HEK293 (cell line): ENCODE results near the gene NARS2.

Experiments
- CTCF ChIA-PET: fragments of 350-600 bp; formaldehyde crosslinking; extraction: SDS; loops from one replicate; lab custom pipeline; 2021; ENCODE audit warnings: antibody characterized with exemption; lab: Yijun Ruan, JAX
- POLR2A ChIA-PET: fragments of 300-600 bp; formaldehyde crosslinking; extraction: SDS; loops from one replicate; lab custom pipeline; 2020; ENCODE audit warnings: antibody characterized with exemption, inconsistent platforms; lab: Yijun Ruan, JAX
- H3K27ac ChIP-seq: fragments of 200-500 bp; sonication (Bioruptor generic); 2 replicates; pipeline ENCODE4 v1.5.1; 2014; ENCODE audit warnings: low read depth, low read length, control low read depth, inconsistent platforms; ENCODE audit errors: extremely low read depth
- H3K36me3 ChIP-seq, 2 experiments: fragments of 200-500 bp in 1 of 2; sonication (Bioruptor generic) in 1 of 2; 1 replicate in 1 of 2; 2 replicates in 1 of 2; pipeline ENCODE4 v1.5.1; 2014 to 2017; ENCODE audit warnings: inconsistent platforms in 2 of 2, low read length in 2 of 2; ENCODE audit not compliant: control insufficient read depth in 2 of 2, insufficient read depth in 1 of 2
- H3K4me1 ChIP-seq: fragments of 200-500 bp; sonication (Bioruptor generic); 2 replicates; pipeline ENCODE4 v1.5.1; 2014; ENCODE audit warnings: mild to moderate bottlenecking, low read length, inconsistent platforms; ENCODE audit not compliant: control insufficient read depth, insufficient read depth
- H3K4me3 ChIP-seq: 2 replicates; pipeline ENCODE4 v1.5.1; 2011; ENCODE audit warnings: low read depth, mild to moderate bottlenecking, control low read depth, low read length, moderate library complexity
- H3K9me3 ChIP-seq: fragments of 200-500 bp; sonication (Bioruptor generic); 2 replicates; pipeline ENCODE4 v1.5.1; 2014; ENCODE audit warnings: low read depth, low read length, inconsistent platforms; ENCODE audit not compliant: control insufficient read depth, insufficient read depth
- BCL11A ChIP-seq: fragments of 450-650 bp; formaldehyde crosslinking; IDR thresholded peaks from 2 replicates; pipeline ENCODE4 v1.5.1; 2016; ENCODE audit warnings: low read depth, missing biosample characterization, missing genetic modification characterization
- ELK4 ChIP-seq: IDR thresholded peaks from 2 replicates; pipeline ENCODE4 v1.6.1; 2011; ENCODE audit warnings: mild to moderate bottlenecking, low read depth, low read length, borderline replicate concordance
- FEZF1 ChIP-seq: fragments of 450-650 bp; formaldehyde crosslinking; IDR thresholded peaks from 2 replicates; pipeline ENCODE4 v1.5.1; 2016; ENCODE audit warnings: missing biosample characterization, missing genetic modification characterization
- KLF1 ChIP-seq: fragments of 450-650 bp; formaldehyde crosslinking; IDR thresholded peaks from 2 replicates; pipeline ENCODE4 v1.5.1; 2016; ENCODE audit warnings: missing biosample characterization, missing genetic modification characterization
- KLF16 ChIP-seq: fragments of 450-650 bp; formaldehyde crosslinking; IDR thresholded peaks from 2 replicates; pipeline ENCODE4 v1.5.1; 2017; ENCODE audit warnings: missing biosample characterization, missing genetic modification characterization
- MEIS1 ChIP-seq: sonication (generic); formaldehyde crosslinking; IDR thresholded peaks from 2 replicates; pipeline ENCODE4 v1.8.1; 2022; ENCODE audit warnings: missing genetic modification reagents, mild to moderate bottlenecking, borderline replicate concordance
- SCRT1 ChIP-seq: fragments of 450-650 bp; formaldehyde crosslinking; IDR thresholded peaks from 2 replicates; pipeline ENCODE4 v1.5.1; 2016; ENCODE audit warnings: missing biosample characterization, missing genetic modification characterization, borderline replicate concordance
- SP3 ChIP-seq: fragments of 450-650 bp; formaldehyde crosslinking; IDR thresholded peaks from 2 replicates; pipeline ENCODE4 v1.5.1; 2016; ENCODE audit warnings: missing biosample characterization, missing genetic modification characterization
- SP7 ChIP-seq: fragments of 450-650 bp; formaldehyde crosslinking; IDR thresholded peaks from 2 replicates; pipeline ENCODE4 v1.5.1; 2016; ENCODE audit warnings: missing biosample characterization, missing genetic modification characterization
- YY1 ChIP-seq: fragments of 450-650 bp; formaldehyde crosslinking; IDR thresholded peaks from 2 replicates; pipeline ENCODE4 v1.5.1; 2018; ENCODE audit warnings: missing biosample characterization, missing genetic modification characterization
- YY2 ChIP-seq: fragments of 450-650 bp; formaldehyde crosslinking; IDR thresholded peaks from 2 replicates; pipeline ENCODE4 v1.5.1; 2016; ENCODE audit warnings: missing biosample characterization, missing genetic modification characterization
- ZBTB17 ChIP-seq: fragments of 450-650 bp; formaldehyde crosslinking; IDR thresholded peaks from 2 replicates; pipeline ENCODE4 v1.5.1; 2016; ENCODE audit warnings: missing biosample characterization, missing genetic modification characterization
- ZNF121 ChIP-seq: fragments of 450-650 bp; formaldehyde crosslinking; IDR thresholded peaks from 2 replicates; pipeline ENCODE4 v1.5.1; 2016; ENCODE audit warnings: missing biosample characterization, missing genetic modification characterization
- ZNF140 ChIP-seq: fragments of 450-650 bp; formaldehyde crosslinking; IDR thresholded peaks from 2 replicates; pipeline ENCODE4 v1.5.1; 2016; ENCODE audit warnings: missing biosample characterization, missing genetic modification characterization
- ZNF16 ChIP-seq: fragments of 450-650 bp; formaldehyde crosslinking; IDR thresholded peaks from 2 replicates; pipeline ENCODE4 v1.5.1; 2016; ENCODE audit warnings: low read depth, missing biosample characterization, missing genetic modification characterization
- ZNF174 ChIP-seq: fragments of 450-650 bp; formaldehyde crosslinking; IDR thresholded peaks from 2 replicates; pipeline ENCODE4 v1.5.0; 2017; ENCODE audit warnings: missing biosample characterization, mild to moderate bottlenecking, missing genetic modification characterization
- ZNF202 ChIP-seq: fragments of 450-650 bp; formaldehyde crosslinking; IDR thresholded peaks from 2 replicates; pipeline ENCODE4 v1.5.1; 2016; ENCODE audit warnings: missing biosample characterization, missing genetic modification characterization, borderline replicate concordance
- ZNF280D ChIP-seq: fragments of 450-650 bp; formaldehyde crosslinking; IDR thresholded peaks from 2 replicates; pipeline ENCODE4 v1.5.1; 2016; ENCODE audit warnings: missing biosample characterization, missing genetic modification characterization
- ZNF350 ChIP-seq: fragments of 450-650 bp; formaldehyde crosslinking; IDR thresholded peaks from 2 replicates; pipeline ENCODE4 v1.5.0; 2017; ENCODE audit warnings: missing biosample characterization, mild to moderate bottlenecking, missing genetic modification characterization
- ZNF48 ChIP-seq: fragments of 450-650 bp; formaldehyde crosslinking; IDR thresholded peaks from 2 replicates; pipeline ENCODE4 v1.5.1; 2016; ENCODE audit warnings: missing biosample characterization, missing genetic modification characterization
- ZNF558 ChIP-seq: fragments of 450-650 bp; formaldehyde crosslinking; IDR thresholded peaks from 2 replicates; pipeline ENCODE4 v1.5.1; 2016; ENCODE audit warnings: missing biosample characterization, missing genetic modification characterization
- ZNF677 ChIP-seq: fragments of 450-650 bp; IDR thresholded peaks from 2 replicates; pipeline ENCODE4 v1.5.0; 2018; ENCODE audit warnings: missing biosample characterization, mild to moderate bottlenecking, missing genetic modification characterization, moderate library complexity
- ZNF701 ChIP-seq: fragments of 450-650 bp; formaldehyde crosslinking; IDR thresholded peaks from 2 replicates; pipeline ENCODE4 v1.5.1; 2016; ENCODE audit warnings: missing biosample characterization, missing genetic modification characterization
- ZNF768 ChIP-seq: fragments of 450-650 bp; formaldehyde crosslinking; IDR thresholded peaks from 2 replicates; pipeline ENCODE4 v1.5.1; 2018; ENCODE audit warnings: missing biosample characterization, mild to moderate bottlenecking, missing genetic modification characterization
- ZNF776 ChIP-seq: fragments of 450-650 bp; formaldehyde crosslinking; IDR thresholded peaks from 2 replicates; pipeline ENCODE4 v1.5.0; 2017; ENCODE audit warnings: missing biosample characterization, missing genetic modification characterization, borderline replicate concordance
- TF ChIP-seq, protein P1 (sequence below): fragments of 450-650 bp; IDR thresholded peaks from 2 replicates; pipeline ENCODE4 v1.5.1; 2018; ENCODE audit warnings: missing biosample characterization, missing genetic modification characterization
- TF ChIP-seq, protein P2 (sequence below): fragments of 450-650 bp; formaldehyde crosslinking; IDR thresholded peaks from 2 replicates; pipeline ENCODE4 v1.5.1; 2016; ENCODE audit warnings: missing biosample characterization, missing genetic modification characterization, low read depth
- TF ChIP-seq, protein P3 (sequence below): fragments of 450-650 bp; formaldehyde crosslinking; IDR thresholded peaks from 2 replicates; pipeline ENCODE4 v1.5.1; 2016; ENCODE audit warnings: missing biosample characterization, missing genetic modification characterization

The NARS2 gene

DNA sequence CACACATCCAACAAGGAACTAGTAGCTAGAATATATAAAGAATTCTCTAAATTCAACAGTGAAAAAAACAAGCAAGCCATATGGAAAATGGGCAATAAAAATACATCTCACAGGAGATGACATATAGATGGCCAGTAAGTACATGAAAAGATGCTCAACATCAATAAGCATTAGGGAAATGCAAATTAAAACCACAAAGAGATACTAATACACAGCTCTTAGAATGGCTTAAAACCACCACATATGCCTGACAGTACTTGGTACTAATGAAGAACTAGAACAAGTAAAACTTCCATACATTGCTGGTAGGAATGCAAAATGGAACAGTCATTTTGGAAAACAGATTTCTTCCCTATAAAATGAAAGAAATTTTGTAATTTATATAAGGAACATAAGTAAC, 85.5 kb downstream of the NARS2 start:
- Histone ChIP-seq H3K36me3 (peaks cover 0 to 7% of the 10 kb centered on the region in 2 experiments; a peak in 1 of 3 replicates), H3K27ac (no peak overlapping the region), H3K4me1 (no peaks in the 10 kb centered on the region), H3K4me3 (no peak overlapping the region), H3K9me3 (no peaks in the 10 kb centered on the region)
- no peak for TF ChIP-seq ZNF174
- TF ChIP-seq SCRT1 (tag by site-specific recombination): no peak
- TF ChIP-seq ZBTB17: no peak
- TF ChIP-seq SP7: no peak
- TF ChIP-seq, protein P1, sequence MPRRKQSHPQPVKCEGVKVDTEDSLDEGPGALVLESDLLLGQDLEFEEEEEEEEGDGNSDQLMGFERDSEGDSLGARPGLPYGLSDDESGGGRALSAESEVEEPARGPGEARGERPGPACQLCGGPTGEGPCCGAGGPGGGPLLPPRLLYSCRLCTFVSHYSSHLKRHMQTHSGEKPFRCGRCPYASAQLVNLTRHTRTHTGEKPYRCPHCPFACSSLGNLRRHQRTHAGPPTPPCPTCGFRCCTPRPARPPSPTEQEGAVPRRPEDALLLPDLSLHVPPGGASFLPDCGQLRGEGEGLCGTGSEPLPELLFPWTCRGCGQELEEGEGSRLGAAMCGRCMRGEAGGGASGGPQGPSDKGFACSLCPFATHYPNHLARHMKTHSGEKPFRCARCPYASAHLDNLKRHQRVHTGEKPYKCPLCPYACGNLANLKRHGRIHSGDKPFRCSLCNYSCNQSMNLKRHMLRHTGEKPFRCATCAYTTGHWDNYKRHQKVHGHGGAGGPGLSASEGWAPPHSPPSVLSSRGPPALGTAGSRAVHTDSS (tag by site-specific recombination): no peak
- no peak for TF ChIP-seq YY1 (tag by site-specific recombination)
- TF ChIP-seq, protein P2, sequence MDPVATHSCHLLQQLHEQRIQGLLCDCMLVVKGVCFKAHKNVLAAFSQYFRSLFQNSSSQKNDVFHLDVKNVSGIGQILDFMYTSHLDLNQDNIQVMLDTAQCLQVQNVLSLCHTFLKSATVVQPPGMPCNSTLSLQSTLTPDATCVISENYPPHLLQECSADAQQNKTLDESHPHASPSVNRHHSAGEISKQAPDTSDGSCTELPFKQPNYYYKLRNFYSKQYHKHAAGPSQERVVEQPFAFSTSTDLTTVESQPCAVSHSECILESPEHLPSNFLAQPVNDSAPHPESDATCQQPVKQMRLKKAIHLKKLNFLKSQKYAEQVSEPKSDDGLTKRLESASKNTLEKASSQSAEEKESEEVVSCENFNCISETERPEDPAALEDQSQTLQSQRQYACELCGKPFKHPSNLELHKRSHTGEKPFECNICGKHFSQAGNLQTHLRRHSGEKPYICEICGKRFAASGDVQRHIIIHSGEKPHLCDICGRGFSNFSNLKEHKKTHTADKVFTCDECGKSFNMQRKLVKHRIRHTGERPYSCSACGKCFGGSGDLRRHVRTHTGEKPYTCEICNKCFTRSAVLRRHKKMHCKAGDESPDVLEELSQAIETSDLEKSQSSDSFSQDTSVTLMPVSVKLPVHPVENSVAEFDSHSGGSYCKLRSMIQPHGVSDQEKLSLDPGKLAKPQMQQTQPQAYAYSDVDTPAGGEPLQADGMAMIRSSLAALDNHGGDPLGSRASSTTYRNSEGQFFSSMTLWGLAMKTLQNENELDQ: no peak
- TF ChIP-seq, protein P3, sequence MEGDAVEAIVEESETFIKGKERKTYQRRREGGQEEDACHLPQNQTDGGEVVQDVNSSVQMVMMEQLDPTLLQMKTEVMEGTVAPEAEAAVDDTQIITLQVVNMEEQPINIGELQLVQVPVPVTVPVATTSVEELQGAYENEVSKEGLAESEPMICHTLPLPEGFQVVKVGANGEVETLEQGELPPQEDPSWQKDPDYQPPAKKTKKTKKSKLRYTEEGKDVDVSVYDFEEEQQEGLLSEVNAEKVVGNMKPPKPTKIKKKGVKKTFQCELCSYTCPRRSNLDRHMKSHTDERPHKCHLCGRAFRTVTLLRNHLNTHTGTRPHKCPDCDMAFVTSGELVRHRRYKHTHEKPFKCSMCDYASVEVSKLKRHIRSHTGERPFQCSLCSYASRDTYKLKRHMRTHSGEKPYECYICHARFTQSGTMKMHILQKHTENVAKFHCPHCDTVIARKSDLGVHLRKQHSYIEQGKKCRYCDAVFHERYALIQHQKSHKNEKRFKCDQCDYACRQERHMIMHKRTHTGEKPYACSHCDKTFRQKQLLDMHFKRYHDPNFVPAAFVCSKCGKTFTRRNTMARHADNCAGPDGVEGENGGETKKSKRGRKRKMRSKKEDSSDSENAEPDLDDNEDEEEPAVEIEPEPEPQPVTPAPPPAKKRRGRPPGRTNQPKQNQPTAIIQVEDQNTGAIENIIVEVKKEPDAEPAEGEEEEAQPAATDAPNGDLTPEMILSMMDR (tag by site-specific recombination): no peak
- no peak for TF ChIP-seq FEZF1 (tag by site-specific recombination)
- no peak for TF ChIP-seq ZNF350
- no peak for TF ChIP-seq KLF1 (tag by site-specific recombination)
- no peak for TF ChIP-seq ZNF280D (tag by site-specific recombination)
- no peak for TF ChIP-seq YY2
- TF ChIP-seq ZNF558 (tag by site-specific recombination): no peak
- no peak for TF ChIP-seq BCL11A
- TF ChIP-seq ZNF48: no peak
- no peak for TF ChIP-seq MEIS1 (CRISPR knock-in tag)
- TF ChIP-seq SP3 (tag by site-specific recombination): no peak
- CTCF ChIA-PET: interaction anchor here (1.1 kb wide), 1 partner anchor 64 kb away, joined by 4 read pairs; no protein-coding TSS in a partner anchor
- POLR2A ChIA-PET: no interaction called here

DNA sequence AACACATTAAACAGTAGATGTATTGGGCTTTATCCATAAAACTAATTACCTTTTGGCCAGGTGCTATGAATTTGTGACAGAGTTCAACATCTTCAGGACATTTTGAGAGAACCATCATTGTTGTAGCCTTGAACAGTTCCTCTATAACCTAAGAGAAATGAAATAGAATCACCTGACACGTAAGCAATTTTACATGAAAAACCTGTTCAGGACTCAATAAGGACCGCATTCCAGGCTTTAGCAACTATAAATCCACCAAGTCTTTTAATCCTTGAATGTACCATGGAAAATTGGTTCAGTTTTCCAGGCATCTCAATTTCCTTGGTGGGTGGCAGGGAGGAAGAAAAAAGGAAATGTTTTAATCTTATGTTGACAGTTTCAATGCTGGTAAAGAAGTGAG, 96.1 kb downstream of the NARS2 start:
- POLR2A ChIA-PET: no interaction called here
- CTCF ChIA-PET: no interaction called here
- Histone ChIP-seq H3K27ac (no peak overlapping the region), H3K9me3 (no peaks in the 10 kb centered on the region), H3K4me3 (no peak overlapping the region), H3K36me3 (peaks cover 0 to 23% of the 10 kb centered on the region in 2 experiments; a peak in 1 of 3 replicates)
- no peak for TF ChIP-seq ZNF677 (tag by site-specific recombination)
- TF ChIP-seq ZNF776 (tag by site-specific recombination): no peak
- TF ChIP-seq ZNF202 (tag by site-specific recombination): no peak
- TF ChIP-seq ZNF701 (tag by site-specific recombination): no peak
- no peak for TF ChIP-seq ZNF16 (tag by site-specific recombination)
- no peak for TF ChIP-seq ELK4
- TF ChIP-seq KLF16 (tag by site-specific recombination): no peak
- no peak for TF ChIP-seq ZNF121
- no peak for TF ChIP-seq ZNF768 (tag by site-specific recombination)
- TF ChIP-seq ZNF140: no peak
- TF ChIP-seq, all 188 proteins: peak for 0
- no peaks in the 10 kb centered on the region for H3K4me1 ChIP-seq
